ENCODE measurements around the gene SLC1A2. TPM values are rescaled to one million over a fixed set of nuclear protein-coding genes. Genes with fewer than 3 reads are reported as not detected.

Gene SLC1A2
- total RNA-seq, 1 donor from 2014 or later: 4.9 TPM

DNA sequence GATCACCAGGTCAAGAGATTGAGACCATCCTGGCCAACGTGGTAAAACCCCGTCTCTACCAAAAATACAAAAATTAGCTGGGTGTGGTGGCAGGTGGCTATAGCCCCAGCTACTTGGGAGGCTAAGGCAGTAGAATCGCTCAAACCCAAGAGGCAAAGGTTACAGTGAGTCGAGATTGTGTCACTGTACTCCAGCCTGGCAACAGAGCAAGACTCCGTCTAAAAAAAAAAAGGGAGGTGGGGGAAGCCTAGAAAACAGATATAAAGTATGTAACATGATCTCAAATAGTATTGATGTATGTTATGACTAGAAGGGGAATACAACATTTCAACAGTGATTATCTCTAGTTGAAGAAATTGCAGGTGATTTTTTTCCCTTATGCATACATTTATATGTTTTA is 61.4 kb downstream of the SLC1A2 start:
- Histone ChIP-seq H3K4me1 (no peaks in the 10 kb centered on the region), H3K36me3 (no peaks in the 10 kb centered on the region), H3K9ac (no peak overlapping the region), H3K79me2 (ENCODE audit: low read depth) (no peaks in the 10 kb centered on the region), H3K9me3 (ENCODE audit: low read depth) (no peaks in the 10 kb centered on the region), H2AFZ (replicated peaks) (no peak overlapping the region), H3K4me3 (no peak overlapping the region), H3K27ac (no peak overlapping the region), H3F3A (ENCODE audit: low read depth) (no peaks in the 10 kb centered on the region), H3K4me2 (no peak overlapping the region), H4K20me1 (ENCODE audit: low read depth) (no peaks in the 10 kb centered on the region), H3K27me3 (no peaks in the 10 kb centered on the region)
- no peak overlapping the region for H3K4me3 Mint-ChIP-seq
- peaks cover 1% of the 10 kb centered on the region for H3K4me1 Mint-ChIP-seq
- H3K27me3 Mint-ChIP-seq (ENCODE audit: insufficient read depth, low read depth): peaks cover 4% of the 10 kb centered on the region
- no peak overlapping the region for H3K27ac Mint-ChIP-seq
- no peak for DNase-seq (ENCODE audit: low spot score)
- TF ChIP-seq EZH2phosphoT487 (IDR thresholded peaks at IDR 0.05) (no peak), EZH2 (IDR thresholded peaks at IDR 0.05) (no peak), CTCF (IDR thresholded peaks at IDR 0.05) (no peak)
- no peaks in the 10 kb centered on the region for H3K9me3 Mint-ChIP-seq
- H3K36me3 Mint-ChIP-seq: no peaks in the 10 kb centered on the region

- no peaks in the 10 kb centered on the region for H3K36me3 Mint-ChIP-seq
- peaks cover 3% of the 10 kb centered on the region for H3K4me1 Mint-ChIP-seq
- Histone ChIP-seq H4K20me1 (ENCODE audit: low read depth) (no peaks in the 10 kb centered on the region), H3K36me3 (no peaks in the 10 kb centered on the region), H2AFZ (replicated peaks) (no peak overlapping the region), H3K4me2 (no peak overlapping the region), H3K4me1 (no peaks in the 10 kb centered on the region), H3K9me3 (ENCODE audit: low read depth) (no peaks in the 10 kb centered on the region), H3K27ac (no peak overlapping the region), H3K4me3 (no peak overlapping the region), H3K79me2 (ENCODE audit: low read depth) (no peaks in the 10 kb centered on the region), H3F3A (ENCODE audit: low read depth) (no peaks in the 10 kb centered on the region), H3K9ac (no peak overlapping the region), H3K27me3 (peaks cover 7% of the 10 kb centered on the region)
- no peaks in the 10 kb centered on the region for H3K9me3 Mint-ChIP-seq
- TF ChIP-seq EZH2 (IDR thresholded peaks at IDR 0.05): no peak
- TF ChIP-seq EZH2phosphoT487 (IDR thresholded peaks at IDR 0.05): no peak
- no peak for TF ChIP-seq CTCF (IDR thresholded peaks at IDR 0.05)
- peaks cover 3% of the 10 kb centered on the region for H3K27me3 Mint-ChIP-seq (ENCODE audit: insufficient read depth, low read depth)
- no peak for DNase-seq (ENCODE audit: low spot score)
- H3K4me3 Mint-ChIP-seq: no peak overlapping the region
- H3K27ac Mint-ChIP-seq: no peak overlapping the region
Observed at GRCh38 chr11:35355102-35355749, 64.1 kb downstream of the SLC1A2 start.

DNA sequence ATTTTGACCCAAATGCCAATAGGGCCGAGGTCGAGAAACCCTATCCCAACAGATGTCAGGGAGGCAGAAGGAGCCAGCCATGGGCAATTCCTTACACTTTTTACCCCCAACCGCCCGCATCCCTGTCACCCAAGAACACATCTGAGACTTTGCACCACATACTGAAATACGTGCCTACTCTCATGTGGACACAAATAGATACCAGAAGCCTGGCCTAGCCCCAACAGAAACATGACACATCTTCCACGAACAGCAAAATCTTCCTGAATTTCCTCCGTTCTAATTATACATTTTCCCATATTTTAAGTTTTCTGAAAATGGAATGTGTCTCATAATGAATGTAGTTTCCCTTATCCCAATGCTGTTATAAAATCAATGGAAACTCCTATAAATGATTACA is 64.7 kb downstream of the SLC1A2 start:
- Histone ChIP-seq H4K20me1 (ENCODE audit: low read depth) (no peaks in the 10 kb centered on the region), H3K4me2 (no peak overlapping the region), H3F3A (ENCODE audit: low read depth) (no peaks in the 10 kb centered on the region), H3K9ac (no peak overlapping the region), H2AFZ (replicated peaks) (no peak overlapping the region), H3K4me1 (no peaks in the 10 kb centered on the region), H3K27ac (no peak overlapping the region), H3K79me2 (ENCODE audit: low read depth) (no peaks in the 10 kb centered on the region), H3K36me3 (no peaks in the 10 kb centered on the region), H3K27me3 (peaks cover 7% of the 10 kb centered on the region), H3K9me3 (ENCODE audit: low read depth) (no peaks in the 10 kb centered on the region), H3K4me3 (no peak overlapping the region)
- no peaks in the 10 kb centered on the region for H3K9me3 Mint-ChIP-seq
- no peak for TF ChIP-seq CTCF (IDR thresholded peaks at IDR 0.05)
- TF ChIP-seq EZH2phosphoT487 (IDR thresholded peaks at IDR 0.05): no peak
- TF ChIP-seq EZH2 (IDR thresholded peaks at IDR 0.05): no peak
- H3K4me3 Mint-ChIP-seq: no peak overlapping the region
- peaks cover 2% of the 10 kb centered on the region for H3K27me3 Mint-ChIP-seq (ENCODE audit: insufficient read depth, low read depth)
- no peak overlapping the region for H3K27ac Mint-ChIP-seq
- H3K36me3 Mint-ChIP-seq: no peaks in the 10 kb centered on the region
- peaks cover 3% of the 10 kb centered on the region for H3K4me1 Mint-ChIP-seq
- no peak for DNase-seq (ENCODE audit: low spot score)

Measured in neural progenitor cell (in vitro differentiated cells).